ENCODE data around the gene JAKMIP2.

JAKMIP2 gene

DNA sequence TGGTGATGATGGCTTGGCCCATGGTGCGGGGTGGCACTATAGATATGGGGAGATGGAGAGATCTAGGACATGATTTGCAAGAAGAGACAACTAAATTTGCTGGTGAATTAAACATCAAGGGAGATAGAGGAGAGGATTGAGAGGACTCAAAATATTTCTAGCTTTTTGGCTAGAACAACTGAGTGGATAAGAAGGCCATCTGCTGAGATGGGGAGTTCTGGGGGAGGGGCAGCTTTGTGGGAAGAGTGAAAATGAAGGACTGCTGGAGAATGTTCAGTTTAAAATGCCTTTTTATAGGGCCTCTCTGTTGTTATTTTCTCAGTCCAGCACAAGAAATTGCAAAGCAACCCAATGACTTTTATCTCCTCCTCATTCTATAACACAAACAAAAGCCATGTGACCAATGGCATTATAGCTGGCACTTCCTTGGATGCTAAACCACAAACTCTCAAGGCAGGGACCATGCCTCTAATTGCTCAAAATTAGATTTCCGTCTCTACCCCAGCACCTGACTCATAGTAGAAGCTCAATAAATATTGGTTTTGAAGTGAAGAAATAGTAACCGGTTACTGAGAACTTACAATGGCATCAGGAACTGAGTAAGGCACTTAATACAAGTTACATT lies 29.8 kb downstream of the JAKMIP2 start:
- no peak for DNase-seq
- in situ Hi-C loops (cut with HindIII; ENCODE audit: low pct_ligation_motif_present, low pct_unique_long_range_greater_than_20kb, low sequenced_read_pairs), result no loop called here

GRCh38 chr5:147752033-147752432 lies 30.5 kb downstream of the JAKMIP2 start:
- in situ Hi-C loops (cut with HindIII; ENCODE audit: low pct_ligation_motif_present, low pct_unique_long_range_greater_than_20kb, low sequenced_read_pairs), result no loop called here

GRCh38 chr5:147751156-147751830 lies 31.2 kb downstream of the JAKMIP2 start:
- no peak for DNase-seq

More at GRCh38 chr5:147752033-147752432, 30.5 kb downstream of the JAKMIP2 start:
- DNase-seq, result no peak

GRCh38 chr5:147750065-147750464 lies 32.5 kb downstream of the JAKMIP2 start:
- DNase-seq, result no peak
- in situ Hi-C loops (cut with HindIII; ENCODE audit: low pct_ligation_motif_present, low pct_unique_long_range_greater_than_20kb, low sequenced_read_pairs), result no loop called here

More at GRCh38 chr5:147751156-147751830, 31.2 kb downstream of the JAKMIP2 start:
- in situ Hi-C loops (cut with HindIII; ENCODE audit: low pct_ligation_motif_present, low pct_unique_long_range_greater_than_20kb, low sequenced_read_pairs), result no loop called here

GRCh38 chr5:147748590-147748989 lies 33.9 kb downstream of the JAKMIP2 start:
- no peak for DNase-seq
- in situ Hi-C loops (cut with HindIII; ENCODE audit: low pct_ligation_motif_present, low pct_unique_long_range_greater_than_20kb, low sequenced_read_pairs), result no loop called here

DNA sequence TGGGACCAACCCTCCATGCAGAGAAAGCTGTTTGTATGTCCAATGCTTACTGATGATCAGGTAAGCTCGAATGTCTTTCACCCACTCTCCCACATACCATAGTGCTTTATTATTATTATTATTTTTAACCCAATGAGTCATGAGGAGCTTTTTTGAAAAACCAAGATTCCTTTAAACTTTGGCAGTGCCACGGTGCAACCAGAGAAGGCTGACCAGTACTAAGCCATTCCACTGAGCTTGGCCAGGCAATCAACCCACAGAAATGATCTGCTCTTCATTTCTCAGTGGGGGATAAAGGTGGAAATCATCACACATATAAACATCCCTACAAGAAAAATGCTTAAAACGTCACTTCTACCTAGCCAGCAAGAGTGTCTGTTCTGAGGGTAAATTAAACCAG lies 35.5 kb downstream of the JAKMIP2 start:
- in situ Hi-C loops (cut with HindIII; ENCODE audit: low pct_ligation_motif_present, low pct_unique_long_range_greater_than_20kb, low sequenced_read_pairs), result no loop called here
- no peak for DNase-seq

- in situ Hi-C loops (cut with HindIII; ENCODE audit: low pct_ligation_motif_present, low pct_unique_long_range_greater_than_20kb, low sequenced_read_pairs), result no loop called here
- DNase-seq, result no peak
These were observed 38.7 kb downstream of the JAKMIP2 start for GRCh38 chr5:147743678-147744374.

- in situ Hi-C loops (cut with HindIII; ENCODE audit: low pct_ligation_motif_present, low pct_unique_long_range_greater_than_20kb, low sequenced_read_pairs), result no loop called here
These were observed 39.5 kb downstream of the JAKMIP2 start for GRCh38 chr5:147743012-147743411.

GRCh38 chr5:147742151-147742550 lies 40.4 kb downstream of the JAKMIP2 start:
- DNase-seq, result no peak
- in situ Hi-C loops (cut with HindIII; ENCODE audit: low pct_ligation_motif_present, low pct_unique_long_range_greater_than_20kb, low sequenced_read_pairs), result no loop called here

More at GRCh38 chr5:147743012-147743411, 39.5 kb downstream of the JAKMIP2 start:
- no peak for DNase-seq

GRCh38 chr5:147740864-147741263 lies 41.7 kb downstream of the JAKMIP2 start:
- no peak for DNase-seq
- in situ Hi-C loops (cut with HindIII; ENCODE audit: low pct_ligation_motif_present, low pct_unique_long_range_greater_than_20kb, low sequenced_read_pairs), result no loop called here

- DNase-seq, result no peak
- in situ Hi-C loops (cut with HindIII; ENCODE audit: low pct_ligation_motif_present, low pct_unique_long_range_greater_than_20kb, low sequenced_read_pairs), result no loop called here
These were observed 44.6 kb downstream of the JAKMIP2 start for GRCh38 chr5:147737921-147738320.

DNA sequence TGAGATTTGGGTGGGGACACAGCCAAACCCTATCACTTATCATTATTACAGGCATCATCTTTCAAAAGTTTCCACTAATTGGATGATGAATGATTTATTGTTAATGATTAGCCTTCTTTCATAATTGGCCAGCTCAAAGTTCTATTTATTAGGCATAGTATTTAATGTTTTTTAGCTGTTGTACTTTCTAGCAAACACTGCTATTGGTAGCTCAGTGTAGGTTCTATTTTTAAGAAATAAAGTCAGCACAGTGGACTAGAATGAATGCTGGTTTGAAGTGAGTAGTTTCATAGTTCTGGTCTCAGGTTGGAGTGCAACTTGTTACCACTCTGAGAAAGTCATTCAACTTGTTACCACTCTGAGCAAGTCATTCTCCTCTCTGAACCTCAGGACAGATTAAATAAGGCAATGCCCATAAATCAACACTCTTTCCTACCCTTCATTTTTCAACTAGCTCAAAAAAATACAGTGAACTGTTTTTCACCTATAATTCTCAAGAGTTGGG lies 46.9 kb downstream of the JAKMIP2 start:
- in situ Hi-C loops (cut with HindIII; ENCODE audit: low pct_ligation_motif_present, low pct_unique_long_range_greater_than_20kb, low sequenced_read_pairs), result no loop called here
- DNase-seq, result no peak

DNA sequence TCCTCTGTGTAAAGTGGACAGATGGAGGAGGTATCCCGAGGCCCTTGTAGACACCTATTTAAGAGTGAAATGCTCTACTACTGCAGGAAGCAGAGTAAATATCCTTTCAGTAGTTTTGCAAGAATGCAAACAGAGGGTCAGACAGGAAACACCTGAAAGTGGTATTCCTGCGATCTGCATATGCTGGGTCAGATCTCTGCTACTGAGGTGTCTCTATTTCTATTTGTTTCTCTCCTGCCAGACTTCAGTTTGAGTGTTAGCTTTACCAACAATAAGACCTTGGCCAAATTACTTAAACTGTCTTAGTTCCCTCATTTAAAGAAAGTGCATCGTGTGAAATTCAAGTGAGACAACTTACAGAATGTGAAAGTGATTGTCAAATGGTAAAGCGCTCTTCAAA lies 47.6 kb downstream of the JAKMIP2 start:
- DNase-seq, result no peak
- in situ Hi-C loops (cut with HindIII; ENCODE audit: low pct_ligation_motif_present, low pct_unique_long_range_greater_than_20kb, low sequenced_read_pairs), result no loop called here

GRCh38 chr5:147733075-147733474 lies 49.5 kb downstream of the JAKMIP2 start:
- no peak for DNase-seq
- in situ Hi-C loops (cut with HindIII; ENCODE audit: low pct_ligation_motif_present, low pct_unique_long_range_greater_than_20kb, low sequenced_read_pairs), result no loop called here

DNA sequence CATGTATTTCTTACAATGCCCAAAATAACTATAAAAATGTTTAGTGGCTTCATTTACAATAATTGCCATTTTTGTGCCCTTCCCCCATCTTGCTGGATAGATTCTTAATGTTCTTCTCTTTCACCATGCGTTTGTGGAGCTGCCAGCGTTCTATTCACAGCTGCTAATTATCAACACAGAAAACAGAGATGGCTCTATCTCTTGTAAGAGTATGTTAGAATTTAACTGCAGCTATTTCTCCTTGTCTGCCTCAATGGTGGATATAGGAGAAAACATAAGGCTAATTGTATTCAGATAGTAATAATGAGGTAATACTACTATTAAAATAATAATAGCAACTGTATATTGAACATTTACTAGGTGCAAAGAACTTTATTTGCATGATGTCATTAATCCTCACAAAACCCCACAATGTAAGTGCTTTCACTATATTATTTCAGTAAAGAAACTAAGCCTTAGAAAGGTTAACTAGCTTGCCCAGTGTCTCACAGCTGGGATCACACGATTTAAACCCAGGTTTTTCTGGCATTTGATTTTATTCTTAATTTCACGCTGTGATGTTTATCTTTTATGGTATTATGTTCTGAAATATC lies 50.1 kb downstream of the JAKMIP2 start:
- in situ Hi-C loops (cut with HindIII; ENCODE audit: low pct_ligation_motif_present, low pct_unique_long_range_greater_than_20kb, low sequenced_read_pairs), result no loop called here
- DNase-seq, result no peak

- in situ Hi-C loops (cut with HindIII; ENCODE audit: low pct_ligation_motif_present, low pct_unique_long_range_greater_than_20kb, low sequenced_read_pairs), result no loop called here
- DNase-seq, result no peak
These were observed 50.9 kb downstream of the JAKMIP2 start for GRCh38 chr5:147731431-147732290.

GRCh38 chr5:147727200-147727599 lies 55.3 kb downstream of the JAKMIP2 start:
- in situ Hi-C loops (cut with HindIII; ENCODE audit: low pct_ligation_motif_present, low pct_unique_long_range_greater_than_20kb, low sequenced_read_pairs), result no loop called here
- DNase-seq, result no peak

Data from ACHN (cell line).